HepG2 (cell line): ENCODE results near the gene DAB2IP. TPM values are rescaled to one million over a fixed set of nuclear protein-coding genes. Genes with fewer than 3 reads are reported as not detected.
A peak's percentile ranks its signal among the peaks of the same experiment; 100 is the strongest.

Source experiments
- ARNTL ChIP-seq: sonication (generic); formaldehyde crosslinking; IDR thresholded peaks from 2 replicates; pipeline ENCODE4 v1.4.0; 2020; ENCODE audit warnings: mild to moderate bottlenecking, missing genetic modification reagents
- BCL6 ChIP-seq: IDR thresholded peaks from 2 replicates; pipeline ENCODE4 v1.6.1; 2016; ENCODE audit warnings: missing genetic modification reagents, missing compliant biosample characterization
- DNMT1 ChIP-seq: sonication (generic); formaldehyde crosslinking; IDR thresholded peaks from 2 replicates; pipeline ENCODE4 v1.5.1; 2020; ENCODE audit warnings: mild to moderate bottlenecking, missing genetic modification reagents
- FIP1L1 ChIP-seq: fragments of 200-400 bp; formaldehyde crosslinking; IDR thresholded peaks from 2 replicates; pipeline ENCODE4 v1.6.1; 2018; ENCODE audit warnings: low read depth, mild to moderate bottlenecking, low read length, moderate library complexity, borderline replicate concordance; ENCODE audit not compliant: insufficient read depth
- GFI1 ChIP-seq: sonication (generic); formaldehyde crosslinking; IDR thresholded peaks from 2 replicates; pipeline ENCODE4 v1.5.0; 2020; ENCODE audit warnings: missing genetic modification reagents, mild to moderate bottlenecking, borderline replicate concordance
- HCFC1 ChIP-seq: fragments of 150-350 bp; IDR thresholded peaks from 2 replicates; pipeline ENCODE4 v1.6.1; 2014; ENCODE audit warnings: low read depth, low read length
- MBNL3 ChIP-seq: fragments of 250-450 bp; sonication (Bioruptor Pico); conservative IDR thresholded peaks from 2 replicates; pipeline ENCODE4 v1.8.0; 2022; ENCODE audit warnings: mild to moderate bottlenecking, inconsistent platforms
- SIX4 ChIP-seq: sonication (generic); formaldehyde crosslinking; IDR thresholded peaks from 2 replicates; pipeline ENCODE4 v1.4.0; 2020; ENCODE audit warnings: missing genetic modification reagents
- SNAI1 ChIP-seq: sonication (generic); formaldehyde crosslinking; IDR thresholded peaks from 2 replicates; pipeline ENCODE4 v1.5.0; 2020; ENCODE audit warnings: mild to moderate bottlenecking, missing genetic modification reagents, borderline replicate concordance
- SPEN ChIP-seq: sonication (generic); formaldehyde crosslinking; IDR thresholded peaks from 2 replicates; pipeline ENCODE4 v1.5.1; 2020; ENCODE audit warnings: low read depth, mild to moderate bottlenecking, missing genetic modification reagents
- TBP ChIP-seq: sonication (generic); formaldehyde crosslinking; IDR thresholded peaks from 2 replicates; pipeline ENCODE4 v1.5.0; 2020; ENCODE audit warnings: missing genetic modification reagents
- TP53 ChIP-seq: sonication (generic); formaldehyde crosslinking; conservative IDR thresholded peaks from 2 replicates; pipeline ENCODE4 v1.4.0; 2020; ENCODE audit warnings: missing genetic modification reagents
- TRIM24 ChIP-seq: sonication (generic); formaldehyde crosslinking; IDR thresholded peaks from 2 replicates; pipeline ENCODE4 v1.8.0; 2022; ENCODE audit warnings: mild to moderate bottlenecking, missing genetic modification reagents
- ZMYM2 ChIP-seq: sonication (generic); formaldehyde crosslinking; IDR thresholded peaks from 2 replicates; pipeline ENCODE4 v1.8.0; 2022; ENCODE audit warnings: mild to moderate bottlenecking, missing genetic modification reagents
- ZNF562 ChIP-seq: sonication (generic); formaldehyde crosslinking; IDR thresholded peaks from 2 replicates; pipeline ENCODE4 v1.8.0; 2022; ENCODE audit warnings: missing genetic modification reagents, borderline replicate concordance
- ZNF598 ChIP-seq: sonication (generic); formaldehyde crosslinking; IDR thresholded peaks from 2 replicates; pipeline ENCODE4 v1.5.1; 2020; ENCODE audit warnings: mild to moderate bottlenecking, missing genetic modification reagents, borderline replicate concordance
- ZNF766 ChIP-seq: sonication (generic); formaldehyde crosslinking; IDR thresholded peaks from 2 replicates; pipeline ENCODE4 v1.5.0; 2020; ENCODE audit warnings: missing genetic modification reagents, borderline replicate concordance
- polyA plus RNA-seq, 8 experiments: library from polyadenylated mRNA; depleted of rRNA in 3 of 8; stranded (reverse) in 7 of 8; unstranded in 1 of 8; fragments of >200 nt; fragmentation: Illumina TruSeq in 4 of 8; extraction: Trizol in 4 of 8; gene quantifications; 2 replicates each; pipeline versions ENCODE4 v1.2.1 to v1.2.3, GENCODE V29; 2011 to 2016; ENCODE audit warnings: low read depth in 4 of 8, missing spikeins in 1 of 8, mixed read lengths in 1 of 8; ENCODE audit not compliant: insufficient read depth in 1 of 8
- total RNA-seq, 5 experiments: library from RNA; depleted of rRNA; stranded (reverse); fragments of >200 nt; fragmentation: Illumina TruSeq; extraction: Trizol; gene quantifications; 2 replicates each; pipeline ENCODE4 v1.2.3, GENCODE V29; 2016; ENCODE audit warnings: low read depth in 1 of 5
- TF ChIP-seq, protein P1 (sequence below): IDR thresholded peaks from 2 replicates; pipeline ENCODE4 v1.6.1; 2016; ENCODE audit warnings: missing genetic modification reagents, missing compliant biosample characterization
- TF ChIP-seq, protein P2 (sequence below): IDR thresholded peaks from 2 replicates; pipeline ENCODE4 v1.6.1; 2012; ENCODE audit warnings: low read depth, low read length, improper control_type of control experiment
- TF ChIP-seq, protein P3 (sequence below): sonication (generic); formaldehyde crosslinking; IDR thresholded peaks from 2 replicates; pipeline ENCODE4 v1.8.1; 2022; ENCODE audit warnings: mild to moderate bottlenecking, missing genetic modification reagents
- TF ChIP-seq, protein P4 (sequence below): IDR thresholded peaks from 2 replicates; pipeline ENCODE4 v1.4.0; 2020; ENCODE audit warnings: mild to moderate bottlenecking, missing genetic modification reagents
- TF ChIP-seq, protein P5 (sequence below): sonication (generic); formaldehyde crosslinking; IDR thresholded peaks from 2 replicates; pipeline ENCODE4 v1.4.0; 2020; ENCODE audit warnings: low read depth, mild to moderate bottlenecking, missing genetic modification reagents
- TF ChIP-seq, protein P6 (sequence below): sonication (generic); formaldehyde crosslinking; IDR thresholded peaks from 2 replicates; pipeline ENCODE4 v1.5.0; 2020; ENCODE audit warnings: mild to moderate bottlenecking, low read depth, missing genetic modification reagents, borderline replicate concordance

The DAB2IP gene
- total and polyA plus RNA-seq, 2 of the 13 experiments (the other 11 are each of a cell fraction or from before 2014, with no cell fraction given), result 25.3 to 37.9 TPM

DNA sequence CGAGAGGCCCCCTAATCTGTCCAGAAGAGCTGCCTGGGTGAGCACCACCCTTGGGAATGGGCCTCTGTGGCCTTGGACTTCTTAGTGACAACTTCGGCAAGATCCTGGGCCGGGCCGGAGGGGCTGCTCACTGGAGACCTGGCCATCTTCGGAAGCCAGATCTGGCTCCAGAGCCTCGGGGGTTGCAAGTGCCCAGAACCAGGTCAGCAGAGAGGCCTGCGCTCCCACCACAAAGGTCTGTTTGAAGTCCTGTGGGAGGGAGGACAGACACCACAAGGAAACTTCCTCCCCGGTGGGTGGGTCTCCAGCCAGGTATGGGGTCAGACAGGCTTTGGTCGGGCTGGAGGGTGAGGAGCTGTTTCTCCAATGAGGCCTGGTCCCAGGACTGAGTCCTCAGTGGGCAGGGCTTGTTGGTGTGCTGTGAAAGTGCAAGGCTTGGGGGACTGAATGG, 86.1 kb downstream of the DAB2IP start (continued):
- TF ChIP-seq, protein P1, sequence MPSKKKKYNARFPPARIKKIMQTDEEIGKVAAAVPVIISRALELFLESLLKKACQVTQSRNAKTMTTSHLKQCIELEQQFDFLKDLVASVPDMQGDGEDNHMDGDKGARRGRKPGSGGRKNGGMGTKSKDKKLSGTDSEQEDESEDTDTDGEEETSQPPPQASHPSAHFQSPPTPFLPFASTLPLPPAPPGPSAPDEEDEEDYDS (CRISPR knock-in tag), result no peak
- TF ChIP-seq, protein P2, sequence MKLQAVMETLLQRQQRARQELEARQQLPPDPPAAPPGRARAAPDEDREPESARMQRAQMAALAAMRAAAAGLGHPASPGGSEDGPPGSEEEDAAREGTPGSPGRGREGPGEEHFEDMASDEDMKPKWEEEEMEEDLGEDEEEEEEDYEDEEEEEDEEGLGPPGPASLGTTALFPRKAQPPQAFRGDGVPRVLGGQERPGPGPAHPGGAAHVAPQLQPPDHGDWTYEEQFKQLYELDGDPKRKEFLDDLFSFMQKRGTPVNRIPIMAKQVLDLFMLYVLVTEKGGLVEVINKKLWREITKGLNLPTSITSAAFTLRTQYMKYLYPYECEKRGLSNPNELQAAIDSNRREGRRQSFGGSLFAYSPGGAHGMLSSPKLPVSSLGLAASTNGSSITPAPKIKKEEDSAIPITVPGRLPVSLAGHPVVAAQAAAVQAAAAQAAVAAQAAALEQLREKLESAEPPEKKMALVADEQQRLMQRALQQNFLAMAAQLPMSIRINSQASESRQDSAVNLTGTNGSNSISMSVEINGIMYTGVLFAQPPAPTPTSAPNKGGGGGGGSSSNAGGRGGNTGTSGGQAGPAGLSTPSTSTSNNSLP, result no peak
- TF ChIP-seq TRIM24 (CRISPR knock-in tag), result no peak
- TF ChIP-seq, protein P3, sequence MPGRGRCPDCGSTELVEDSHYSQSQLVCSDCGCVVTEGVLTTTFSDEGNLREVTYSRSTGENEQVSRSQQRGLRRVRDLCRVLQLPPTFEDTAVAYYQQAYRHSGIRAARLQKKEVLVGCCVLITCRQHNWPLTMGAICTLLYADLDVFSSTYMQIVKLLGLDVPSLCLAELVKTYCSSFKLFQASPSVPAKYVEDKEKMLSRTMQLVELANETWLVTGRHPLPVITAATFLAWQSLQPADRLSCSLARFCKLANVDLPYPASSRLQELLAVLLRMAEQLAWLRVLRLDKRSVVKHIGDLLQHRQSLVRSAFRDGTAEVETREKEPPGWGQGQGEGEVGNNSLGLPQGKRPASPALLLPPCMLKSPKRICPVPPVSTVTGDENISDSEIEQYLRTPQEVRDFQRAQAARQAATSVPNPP (CRISPR knock-in tag), result no peak
- no peak for TF ChIP-seq HCFC1
- TF ChIP-seq MBNL3 (CRISPR knock-in tag), result no peak
- no peak for TF ChIP-seq SNAI1 (CRISPR knock-in tag)
- no peak for TF ChIP-seq TBP (CRISPR knock-in tag)
- TF ChIP-seq, protein P4, sequence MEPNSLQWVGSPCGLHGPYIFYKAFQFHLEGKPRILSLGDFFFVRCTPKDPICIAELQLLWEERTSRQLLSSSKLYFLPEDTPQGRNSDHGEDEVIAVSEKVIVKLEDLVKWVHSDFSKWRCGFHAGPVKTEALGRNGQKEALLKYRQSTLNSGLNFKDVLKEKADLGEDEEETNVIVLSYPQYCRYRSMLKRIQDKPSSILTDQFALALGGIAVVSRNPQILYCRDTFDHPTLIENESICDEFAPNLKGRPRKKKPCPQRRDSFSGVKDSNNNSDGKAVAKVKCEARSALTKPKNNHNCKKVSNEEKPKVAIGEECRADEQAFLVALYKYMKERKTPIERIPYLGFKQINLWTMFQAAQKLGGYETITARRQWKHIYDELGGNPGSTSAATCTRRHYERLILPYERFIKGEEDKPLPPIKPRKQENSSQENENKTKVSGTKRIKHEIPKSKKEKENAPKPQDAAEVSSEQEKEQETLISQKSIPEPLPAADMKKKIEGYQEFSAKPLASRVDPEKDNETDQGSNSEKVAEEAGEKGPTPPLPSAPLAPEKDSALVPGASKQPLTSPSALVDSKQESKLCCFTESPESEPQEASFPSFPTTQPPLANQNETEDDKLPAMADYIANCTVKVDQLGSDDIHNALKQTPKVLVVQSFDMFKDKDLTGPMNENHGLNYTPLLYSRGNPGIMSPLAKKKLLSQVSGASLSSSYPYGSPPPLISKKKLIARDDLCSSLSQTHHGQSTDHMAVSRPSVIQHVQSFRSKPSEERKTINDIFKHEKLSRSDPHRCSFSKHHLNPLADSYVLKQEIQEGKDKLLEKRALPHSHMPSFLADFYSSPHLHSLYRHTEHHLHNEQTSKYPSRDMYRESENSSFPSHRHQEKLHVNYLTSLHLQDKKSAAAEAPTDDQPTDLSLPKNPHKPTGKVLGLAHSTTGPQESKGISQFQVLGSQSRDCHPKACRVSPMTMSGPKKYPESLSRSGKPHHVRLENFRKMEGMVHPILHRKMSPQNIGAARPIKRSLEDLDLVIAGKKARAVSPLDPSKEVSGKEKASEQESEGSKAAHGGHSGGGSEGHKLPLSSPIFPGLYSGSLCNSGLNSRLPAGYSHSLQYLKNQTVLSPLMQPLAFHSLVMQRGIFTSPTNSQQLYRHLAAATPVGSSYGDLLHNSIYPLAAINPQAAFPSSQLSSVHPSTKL (CRISPR knock-in tag), result no peak
- TF ChIP-seq ZMYM2 (CRISPR knock-in tag), result no peak
- TF ChIP-seq, protein P5, sequence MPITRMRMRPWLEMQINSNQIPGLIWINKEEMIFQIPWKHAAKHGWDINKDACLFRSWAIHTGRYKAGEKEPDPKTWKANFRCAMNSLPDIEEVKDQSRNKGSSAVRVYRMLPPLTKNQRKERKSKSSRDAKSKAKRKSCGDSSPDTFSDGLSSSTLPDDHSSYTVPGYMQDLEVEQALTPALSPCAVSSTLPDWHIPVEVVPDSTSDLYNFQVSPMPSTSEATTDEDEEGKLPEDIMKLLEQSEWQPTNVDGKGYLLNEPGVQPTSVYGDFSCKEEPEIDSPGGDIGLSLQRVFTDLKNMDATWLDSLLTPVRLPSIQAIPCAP, result no peak
- TF ChIP-seq SPEN (CRISPR knock-in tag), result no peak
- TF ChIP-seq SIX4, result no peak
- TF ChIP-seq GFI1 (CRISPR knock-in tag), result no peak
- 0 out of 2 replicates have a peak, but pooled peaks have one; percentile 88 for TF ChIP-seq ZNF598 (CRISPR knock-in tag)
- 0 out of 2 replicates have a peak, but pooled peaks have one; percentile 5 for TF ChIP-seq BCL6 (CRISPR knock-in tag)
- no peak for TF ChIP-seq FIP1L1
- no peak for TF ChIP-seq DNMT1
- no peak for TF ChIP-seq ZNF562 (CRISPR knock-in tag)
- no peak for TF ChIP-seq ZNF766 (CRISPR knock-in tag)
- no peak for TF ChIP-seq ARNTL (CRISPR knock-in tag)
- no peak for TF ChIP-seq TP53 (CRISPR knock-in tag)
- TF ChIP-seq, protein P6, sequence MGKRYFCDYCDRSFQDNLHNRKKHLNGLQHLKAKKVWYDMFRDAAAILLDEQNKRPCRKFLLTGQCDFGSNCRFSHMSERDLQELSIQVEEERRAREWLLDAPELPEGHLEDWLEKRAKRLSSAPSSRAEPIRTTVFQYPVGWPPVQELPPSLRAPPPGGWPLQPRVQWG (CRISPR knock-in tag), result no peak
